GM12875 (cell line): ENCODE measurements around the gene HACD2.

ENCODE experiments used
- H3K4me3 ChIP-seq: one replicate; pipeline ENCODE4 v1.5.1; 2011; ENCODE audit warnings: low read depth, low read length, control low read depth
- TF ChIP-seq, protein P1 (sequence below): IDR thresholded peaks from 2 replicates; pipeline ENCODE4 v1.5.1; 2011; ENCODE audit warnings: low read depth, mild to moderate bottlenecking, control low read depth, inconsistent platforms, low read length, moderate library complexity, borderline replicate concordance; ENCODE audit not compliant: insufficient read depth

Gene HACD2

DNA sequence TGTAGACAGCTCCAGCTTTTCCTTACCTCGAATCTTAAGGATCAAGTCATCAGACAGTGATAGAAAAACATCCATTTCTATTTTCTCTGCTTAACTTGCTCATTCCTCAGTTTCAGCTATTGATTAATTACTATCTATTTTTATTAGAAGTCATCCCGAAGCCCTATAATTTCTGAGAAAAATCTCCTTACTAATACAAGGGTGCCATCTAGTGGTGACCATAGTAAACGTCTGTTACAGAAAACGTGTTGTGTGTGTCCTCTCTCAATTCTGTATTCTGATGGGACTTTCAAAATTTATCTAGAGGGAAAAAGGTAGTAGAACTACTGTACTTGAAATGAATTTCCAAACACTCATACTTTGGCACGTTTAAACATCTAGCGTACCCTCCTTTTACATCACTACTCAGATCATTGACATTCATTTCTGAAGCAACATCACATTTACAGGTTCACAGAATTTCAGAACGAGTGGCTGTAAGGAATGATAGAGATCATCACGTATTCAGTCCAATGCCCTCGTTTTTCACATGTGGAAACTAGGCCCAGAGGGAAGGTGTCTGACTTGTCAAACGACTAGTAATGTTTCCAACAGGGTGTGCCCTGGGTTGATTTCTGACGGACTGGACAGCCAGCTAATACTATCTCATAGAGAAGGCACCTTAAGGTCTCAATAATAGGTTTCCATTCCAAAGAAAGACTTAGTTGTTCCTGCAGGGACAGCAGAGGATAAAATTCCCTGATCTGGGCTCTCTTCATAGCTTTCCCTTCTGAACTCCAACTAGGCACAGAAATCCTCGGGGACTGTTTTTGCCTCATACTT lies 25.6 kb downstream of the HACD2 start:
- no peak overlapping the region for H3K4me3 ChIP-seq
- TF ChIP-seq, protein P1, sequence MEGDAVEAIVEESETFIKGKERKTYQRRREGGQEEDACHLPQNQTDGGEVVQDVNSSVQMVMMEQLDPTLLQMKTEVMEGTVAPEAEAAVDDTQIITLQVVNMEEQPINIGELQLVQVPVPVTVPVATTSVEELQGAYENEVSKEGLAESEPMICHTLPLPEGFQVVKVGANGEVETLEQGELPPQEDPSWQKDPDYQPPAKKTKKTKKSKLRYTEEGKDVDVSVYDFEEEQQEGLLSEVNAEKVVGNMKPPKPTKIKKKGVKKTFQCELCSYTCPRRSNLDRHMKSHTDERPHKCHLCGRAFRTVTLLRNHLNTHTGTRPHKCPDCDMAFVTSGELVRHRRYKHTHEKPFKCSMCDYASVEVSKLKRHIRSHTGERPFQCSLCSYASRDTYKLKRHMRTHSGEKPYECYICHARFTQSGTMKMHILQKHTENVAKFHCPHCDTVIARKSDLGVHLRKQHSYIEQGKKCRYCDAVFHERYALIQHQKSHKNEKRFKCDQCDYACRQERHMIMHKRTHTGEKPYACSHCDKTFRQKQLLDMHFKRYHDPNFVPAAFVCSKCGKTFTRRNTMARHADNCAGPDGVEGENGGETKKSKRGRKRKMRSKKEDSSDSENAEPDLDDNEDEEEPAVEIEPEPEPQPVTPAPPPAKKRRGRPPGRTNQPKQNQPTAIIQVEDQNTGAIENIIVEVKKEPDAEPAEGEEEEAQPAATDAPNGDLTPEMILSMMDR, result peak; percentile 42; the same call in 1 of the 2 replicates

DNA sequence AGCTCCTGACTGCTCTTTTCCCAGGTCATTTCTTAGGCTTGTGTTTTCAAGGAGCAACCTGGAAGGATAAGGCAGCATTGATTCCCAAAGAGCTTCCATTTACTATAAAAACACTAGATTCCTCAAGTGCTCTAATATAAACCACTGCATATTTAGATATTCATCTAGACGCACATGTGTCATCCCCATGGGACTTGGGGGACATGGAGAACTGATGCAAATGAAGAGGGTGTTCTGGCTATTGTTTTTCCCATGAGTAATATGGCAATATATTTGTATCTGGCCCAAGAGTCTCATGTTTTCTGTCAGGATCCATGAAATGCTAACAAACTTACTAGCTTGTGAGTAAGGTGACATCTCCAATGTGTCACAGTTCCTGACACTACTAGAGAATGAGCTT lies 31.3 kb downstream of the HACD2 start:
- TF ChIP-seq, protein P1, result no peak

DNA sequence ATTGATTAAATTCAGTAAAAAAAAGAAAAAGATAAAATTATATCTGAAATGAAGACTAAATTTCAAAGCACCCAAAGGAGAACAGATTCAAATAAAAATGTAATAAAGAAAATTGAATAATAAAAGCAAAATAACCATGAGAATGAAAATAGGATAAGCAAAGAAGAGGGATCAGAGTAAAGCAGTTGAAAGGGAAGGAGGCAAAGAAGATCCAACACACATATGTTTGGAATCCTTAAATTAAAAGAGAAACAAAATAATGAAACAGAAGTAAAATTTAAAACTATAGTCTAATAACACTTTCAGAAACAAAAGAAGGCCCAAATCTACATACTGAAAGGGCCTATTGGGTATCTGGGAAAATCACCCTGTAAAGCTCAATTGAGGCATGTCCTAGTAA lies 32.1 kb downstream of the HACD2 start:
- no peak overlapping the region for H3K4me3 ChIP-seq
- TF ChIP-seq, protein P1, result no peak

More for the DNA sequence above, 31.3 kb downstream of the HACD2 start:
- no peak overlapping the region for H3K4me3 ChIP-seq

DNA sequence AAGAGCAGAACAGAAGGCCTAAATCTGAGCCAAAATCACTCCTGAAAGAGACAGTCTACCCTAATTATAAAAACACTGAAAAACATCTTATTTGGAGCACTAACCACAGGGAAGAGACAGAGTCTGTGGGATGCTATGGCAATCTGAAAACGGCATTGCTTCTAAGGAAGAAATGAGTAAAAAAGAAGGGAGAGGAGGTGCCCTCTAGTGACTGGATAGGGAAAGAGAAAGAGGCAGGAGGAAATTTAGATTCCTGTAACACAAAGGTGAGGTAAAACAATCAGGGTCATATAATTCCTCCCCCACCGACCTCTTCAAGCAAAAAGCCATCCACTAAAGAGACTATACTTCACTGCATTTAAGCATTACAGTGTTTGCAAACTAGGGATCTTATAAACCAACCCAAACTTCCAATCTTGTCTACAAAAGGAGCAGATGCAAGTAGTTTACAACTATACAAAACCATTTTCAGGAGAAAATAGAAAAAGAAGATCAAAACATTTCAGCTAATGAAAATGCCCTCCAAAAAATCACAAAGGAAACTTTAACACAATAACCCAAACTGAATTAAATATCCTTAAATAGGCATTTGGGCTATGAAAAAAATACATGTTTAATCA lies 32.6 kb downstream of the HACD2 start:
- TF ChIP-seq, protein P1, result peak; percentile 50; the same call in 1 of the 2 replicates
- no peak overlapping the region for H3K4me3 ChIP-seq

DNA sequence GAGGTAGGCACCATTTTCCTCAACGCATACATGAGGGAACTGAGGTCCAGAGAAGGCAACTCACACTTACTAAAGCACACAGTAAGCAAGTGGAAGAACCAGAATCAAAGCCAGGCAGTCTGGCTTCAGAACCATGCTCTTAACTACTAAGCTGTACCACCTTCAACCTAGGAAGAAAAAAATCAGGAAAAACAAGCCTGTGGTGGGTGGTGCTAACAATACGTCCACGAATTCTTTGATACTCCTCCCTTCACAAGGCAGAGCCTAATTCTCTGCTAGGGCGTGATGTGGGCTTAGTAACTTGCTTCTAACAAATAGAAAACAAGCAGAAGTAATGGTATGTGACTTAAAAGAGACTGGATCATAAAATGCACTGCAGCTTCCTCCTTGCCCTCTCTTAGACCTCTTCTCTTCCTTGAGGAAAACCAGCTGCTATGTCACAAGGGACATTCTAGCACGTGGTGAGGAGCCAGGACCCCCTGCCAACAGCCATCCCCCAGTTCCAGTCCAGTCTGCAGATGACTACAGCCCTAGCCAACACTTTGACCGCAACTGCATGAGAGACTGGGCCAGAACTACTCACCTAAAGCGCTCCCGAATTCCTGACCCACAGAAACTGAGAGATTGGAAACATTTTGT lies 36.9 kb downstream of the HACD2 start:
- no peak overlapping the region for H3K4me3 ChIP-seq
- TF ChIP-seq, protein P1, result no peak

DNA sequence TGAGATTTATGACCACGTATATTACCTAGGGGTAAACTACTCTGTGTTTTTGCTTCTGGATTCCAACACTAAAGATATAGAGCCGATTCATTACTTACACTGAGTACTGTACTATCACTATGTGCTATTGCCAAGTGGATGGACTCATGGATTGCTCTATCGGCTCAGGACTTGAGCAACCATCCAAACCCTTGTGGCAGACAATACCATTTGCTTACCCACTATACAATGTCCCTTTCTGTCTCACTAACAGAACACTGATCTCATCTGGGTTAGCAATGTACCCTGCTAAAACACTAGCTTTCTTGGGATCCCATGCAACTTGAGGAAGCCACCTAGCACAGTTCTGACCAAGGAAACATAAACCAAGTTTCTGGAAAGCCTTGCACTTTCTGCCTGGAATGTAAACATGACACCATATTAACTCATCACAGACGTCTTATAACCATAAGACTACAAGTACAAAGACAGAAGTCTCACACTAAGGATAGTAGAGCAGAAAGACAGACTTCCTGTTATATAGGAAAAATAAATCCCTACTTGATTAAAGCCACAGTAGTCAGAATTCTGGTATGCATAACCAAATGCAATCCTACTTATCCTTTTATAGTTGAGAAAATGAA lies 38.6 kb downstream of the HACD2 start:
- H3K4me3 ChIP-seq, result no peak overlapping the region
- TF ChIP-seq, protein P1, result no peak
